MV-4-11 (cell line): ENCODE results near the gene SPTAN1.
"Not testable (repeated sequence)": the region's sequence is repeated elsewhere in the genome, so short reads cannot be mapped to it uniquely, and the experiment has no call there.

Experiments
- DNase-seq: peaks from one replicate; lab custom pipeline; 2025; lab: John Stamatoyannopoulos, UW

SPTAN1 gene

GRCh38 chr9:128632486-128632885, 80.1 kb downstream of the SPTAN1 start:
- no peak for DNase-seq

GRCh38 chr9:128633057-128633456, 80.7 kb downstream of the SPTAN1 start:
- DNase-seq: no peak

- DNase-seq: no peak
Measured at GRCh38 chr9:128633601-128634000, 81.2 kb downstream of the SPTAN1 start.

- no peak for DNase-seq
Measured at GRCh38 chr9:128634111-128634510, 81.7 kb downstream of the SPTAN1 start.

DNA sequence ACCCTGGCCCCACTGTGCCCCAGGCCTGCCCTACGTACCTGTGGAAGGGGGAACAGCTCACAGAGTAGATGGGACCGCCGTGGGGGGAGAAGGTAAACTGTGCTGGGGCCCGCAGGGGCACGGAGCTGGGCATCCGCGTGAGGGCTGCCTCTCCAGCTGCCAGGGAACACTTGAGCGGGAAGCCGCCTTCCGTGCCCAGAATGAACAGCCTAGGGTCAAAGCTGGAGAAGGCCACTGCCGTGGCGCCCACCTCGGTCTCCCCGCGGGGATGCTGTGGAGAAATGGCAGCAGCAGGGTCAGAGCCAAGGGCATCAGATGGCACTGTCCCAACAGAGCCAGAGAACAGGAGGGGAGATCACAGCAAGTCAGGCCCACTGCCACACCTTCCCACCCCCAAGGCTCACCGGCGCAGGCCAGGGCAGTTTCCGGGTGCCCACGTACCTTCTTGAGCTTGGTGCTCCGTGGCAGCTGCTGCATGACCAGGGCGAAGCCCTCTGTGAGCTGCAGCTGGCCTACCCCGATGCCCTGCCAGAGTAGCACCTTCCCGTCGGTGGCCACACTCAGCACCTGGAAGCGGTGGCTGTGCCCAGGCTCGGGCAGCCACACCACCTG, 82.4 kb downstream of the SPTAN1 start:
- DNase-seq: no peak

DNA sequence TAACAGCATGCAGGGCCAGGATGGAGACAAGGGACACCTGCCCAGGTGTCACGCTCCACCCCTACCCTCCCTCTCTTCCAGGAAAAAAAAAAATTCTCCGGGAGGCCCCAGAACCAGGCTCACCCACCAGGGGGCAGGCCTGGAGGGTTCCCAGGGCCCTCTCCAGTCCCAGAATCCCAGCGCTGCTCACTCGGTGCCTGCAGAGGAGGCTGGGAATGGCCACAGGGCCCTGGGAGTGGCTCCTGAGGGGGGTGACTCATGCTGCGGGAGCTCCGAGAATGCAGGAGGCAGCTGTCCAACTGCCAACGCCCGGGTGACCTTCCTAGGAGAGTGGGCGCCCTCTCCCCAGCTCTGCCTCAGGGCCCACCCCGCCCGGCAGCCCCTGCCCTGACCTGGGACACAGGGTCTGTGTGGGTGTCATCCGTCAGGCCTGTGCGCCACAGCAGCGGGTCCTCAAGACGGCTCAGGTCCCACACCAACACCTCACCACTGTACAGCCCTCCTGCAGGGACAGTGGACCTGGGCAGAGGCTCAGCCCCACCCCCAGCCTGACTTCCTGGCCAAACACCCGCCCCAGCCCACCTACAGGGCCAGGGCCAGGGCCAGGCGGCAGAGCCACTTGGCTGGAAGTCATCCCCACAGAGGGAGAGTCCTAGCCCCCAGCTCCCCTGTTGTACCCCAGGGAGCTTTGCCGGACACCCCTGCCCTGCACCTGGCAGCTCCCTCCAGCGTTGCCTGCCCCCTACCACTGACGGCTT, 83.1 kb downstream of the SPTAN1 start:
- no peak for DNase-seq

DNA sequence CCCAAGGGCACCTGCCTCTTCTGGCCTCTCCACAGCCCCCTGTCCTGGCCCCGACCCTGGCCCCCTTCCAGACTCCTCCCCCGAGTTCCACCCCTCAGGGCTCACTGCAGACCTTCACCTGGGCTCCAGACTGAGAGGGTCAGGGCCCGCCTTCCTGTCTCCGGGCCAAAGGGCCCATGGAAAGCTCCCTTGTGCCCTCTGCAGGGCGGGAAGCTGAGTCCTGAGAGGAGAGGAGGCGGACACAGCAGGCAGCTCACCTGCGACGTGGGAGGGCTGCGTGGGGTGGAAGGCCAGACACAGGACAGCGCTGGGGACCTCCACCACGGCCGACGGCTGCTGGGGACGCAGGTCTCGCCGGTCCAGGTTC, 83.6 kb downstream of the SPTAN1 start:
- no peak for DNase-seq

- no peak for DNase-seq
Measured at GRCh38 chr9:128636556-128637530, 84.5 kb downstream of the SPTAN1 start.

GRCh38 chr9:128637656-128638055, 85.3 kb downstream of the SPTAN1 start:
- no peak for DNase-seq

- DNase-seq: peak; percentile 14
Measured at GRCh38 chr9:128638580-128638979, 86.2 kb downstream of the SPTAN1 start.

DNA sequence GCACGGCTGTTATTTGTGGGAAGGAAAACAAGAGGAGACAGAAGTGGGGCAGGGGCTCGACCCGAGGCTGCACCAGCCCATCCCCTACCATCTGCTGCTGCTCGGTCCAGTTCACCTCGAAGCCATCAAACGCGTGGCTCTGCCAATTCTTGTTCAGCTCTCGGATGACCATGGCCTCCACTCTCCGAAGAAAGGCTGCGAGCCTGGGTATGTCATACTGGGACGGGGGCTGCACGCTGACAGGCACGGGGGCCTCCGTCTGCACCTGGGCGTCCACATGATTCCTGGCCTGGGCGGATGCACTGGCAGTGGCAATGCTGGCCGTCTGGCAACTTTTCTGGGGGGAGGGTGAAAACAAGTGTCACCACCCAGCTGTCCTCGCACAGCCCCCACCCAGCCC, 88.2 kb downstream of the SPTAN1 start:
- DNase-seq: no peak

DNA sequence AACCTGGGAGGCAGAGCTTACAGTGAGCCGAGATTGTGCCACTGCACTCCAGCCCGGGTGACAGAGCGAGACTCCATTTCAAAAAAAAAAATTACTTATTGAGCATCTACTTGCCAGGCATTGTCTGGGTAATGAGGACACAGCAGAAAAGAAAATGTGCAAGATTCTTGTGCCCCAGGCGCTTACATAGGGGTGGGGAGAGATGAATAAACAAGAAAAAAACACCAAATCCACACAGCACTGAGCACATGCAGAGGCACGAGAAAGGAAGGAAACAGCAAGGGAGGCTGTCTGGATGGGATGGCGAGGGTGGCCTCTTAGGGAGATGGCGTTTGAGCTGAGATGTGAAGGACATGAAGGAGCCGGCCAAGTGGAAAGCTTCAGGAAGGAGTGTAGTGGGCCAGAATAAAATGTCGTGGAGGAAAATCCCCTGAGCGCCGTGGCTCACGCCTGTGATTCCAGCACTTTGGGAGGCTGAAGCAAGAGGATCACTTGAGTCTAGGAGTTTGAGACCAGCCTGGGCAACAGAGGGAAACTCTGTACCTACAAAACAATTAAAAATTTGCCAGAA, 90.4 kb downstream of the SPTAN1 start:
- no peak for DNase-seq

DNA sequence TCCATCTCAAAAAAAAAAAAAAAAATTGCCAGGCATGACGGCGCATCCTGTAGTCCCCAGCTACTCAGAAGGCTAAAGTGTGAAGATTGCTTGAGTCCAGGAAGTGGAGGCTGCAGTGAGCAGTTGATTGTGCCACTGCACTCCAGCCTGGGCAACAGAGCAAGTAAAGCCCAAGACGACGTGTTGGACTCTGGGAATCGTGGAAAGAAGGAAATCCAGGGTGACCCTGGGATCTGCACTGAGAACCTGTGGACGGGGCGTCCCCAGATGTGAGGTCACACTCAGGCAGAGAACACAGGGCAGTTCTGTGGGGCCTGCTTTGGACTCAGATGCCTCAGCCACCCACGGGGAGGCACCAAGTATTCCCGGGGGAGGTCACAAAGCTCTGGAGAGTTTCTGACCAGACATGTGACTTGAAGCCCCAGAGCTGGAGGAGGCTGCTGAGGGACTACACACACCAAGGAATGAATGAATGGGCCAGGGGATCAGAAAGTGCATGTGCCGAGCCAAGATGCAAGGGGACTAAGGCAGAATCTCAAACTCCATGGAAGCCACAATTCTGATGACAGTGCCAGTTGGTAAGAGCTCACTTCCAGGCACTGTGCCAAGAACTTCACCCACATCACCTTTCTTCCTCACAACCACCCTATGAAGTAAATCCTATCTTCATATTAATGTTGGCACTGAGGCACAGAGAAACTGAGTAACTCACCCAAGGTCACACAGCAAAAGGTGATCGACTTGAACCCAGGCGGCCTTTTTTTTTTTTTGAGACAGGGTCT, 91.3 kb downstream of the SPTAN1 start:
- no peak for DNase-seq

GRCh38 chr9:128648206-128648605, 95.8 kb downstream of the SPTAN1 start:
- DNase-seq: not testable (repeated sequence)

DNA sequence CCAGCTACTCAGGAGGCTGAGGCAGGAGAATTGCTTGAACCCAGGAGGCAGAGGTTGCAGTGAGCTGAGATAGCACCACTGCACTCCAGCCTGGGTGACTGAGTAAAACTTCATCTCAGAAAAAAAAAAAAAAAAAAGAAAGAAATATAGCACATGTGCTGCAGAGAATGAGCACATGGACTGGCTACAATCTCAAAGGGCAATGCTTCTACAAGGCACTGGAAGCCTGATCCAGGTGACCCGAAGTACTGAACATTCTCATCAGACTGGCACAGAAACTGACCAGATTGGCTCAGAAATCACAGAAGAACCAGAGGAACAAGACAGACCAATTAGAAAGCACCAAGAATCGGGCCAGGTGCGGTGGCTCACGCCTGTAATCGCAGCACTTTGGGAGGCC, 99.4 kb downstream of the SPTAN1 start:
- DNase-seq: no peak

DNA sequence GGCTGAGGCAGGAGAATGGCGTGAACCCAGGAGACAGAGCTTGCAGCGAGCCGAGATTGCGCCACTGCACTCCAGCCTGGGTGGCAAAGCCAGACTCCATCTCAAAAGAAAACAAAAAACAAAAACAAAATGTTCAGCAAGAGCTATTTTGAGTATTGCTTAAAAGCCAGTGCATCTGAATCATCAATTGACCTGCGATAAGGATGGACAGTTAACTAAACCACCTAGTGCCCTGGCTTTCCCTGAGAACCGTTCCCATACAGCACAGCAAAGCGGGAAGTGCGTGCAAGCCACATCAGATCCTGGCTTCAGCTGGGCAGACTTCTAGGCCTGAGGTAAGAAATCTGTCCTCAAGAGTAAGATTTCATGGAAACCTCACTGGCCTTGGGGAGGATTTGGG, 101.5 kb downstream of the SPTAN1 start:
- DNase-seq: no peak

DNA sequence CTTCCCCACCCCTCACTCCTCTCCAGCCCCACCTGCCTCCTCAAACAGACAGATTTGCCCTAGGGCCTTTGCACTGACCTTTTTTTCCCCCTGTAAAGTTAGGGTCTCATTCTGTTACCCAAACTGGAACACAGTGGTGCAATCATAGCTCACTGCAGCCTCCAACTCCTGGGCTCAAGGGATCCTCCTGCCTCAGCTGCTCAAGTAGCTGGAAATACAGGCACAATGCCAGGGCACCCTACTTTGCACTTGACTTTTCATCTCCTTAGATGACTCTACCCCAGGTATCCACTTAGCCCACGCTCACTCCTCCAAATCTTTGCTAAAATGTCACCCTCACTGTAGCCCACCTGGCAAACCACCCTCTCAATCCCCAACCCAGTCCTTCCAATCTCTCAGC, 102.1 kb downstream of the SPTAN1 start:
- no peak for DNase-seq

DNA sequence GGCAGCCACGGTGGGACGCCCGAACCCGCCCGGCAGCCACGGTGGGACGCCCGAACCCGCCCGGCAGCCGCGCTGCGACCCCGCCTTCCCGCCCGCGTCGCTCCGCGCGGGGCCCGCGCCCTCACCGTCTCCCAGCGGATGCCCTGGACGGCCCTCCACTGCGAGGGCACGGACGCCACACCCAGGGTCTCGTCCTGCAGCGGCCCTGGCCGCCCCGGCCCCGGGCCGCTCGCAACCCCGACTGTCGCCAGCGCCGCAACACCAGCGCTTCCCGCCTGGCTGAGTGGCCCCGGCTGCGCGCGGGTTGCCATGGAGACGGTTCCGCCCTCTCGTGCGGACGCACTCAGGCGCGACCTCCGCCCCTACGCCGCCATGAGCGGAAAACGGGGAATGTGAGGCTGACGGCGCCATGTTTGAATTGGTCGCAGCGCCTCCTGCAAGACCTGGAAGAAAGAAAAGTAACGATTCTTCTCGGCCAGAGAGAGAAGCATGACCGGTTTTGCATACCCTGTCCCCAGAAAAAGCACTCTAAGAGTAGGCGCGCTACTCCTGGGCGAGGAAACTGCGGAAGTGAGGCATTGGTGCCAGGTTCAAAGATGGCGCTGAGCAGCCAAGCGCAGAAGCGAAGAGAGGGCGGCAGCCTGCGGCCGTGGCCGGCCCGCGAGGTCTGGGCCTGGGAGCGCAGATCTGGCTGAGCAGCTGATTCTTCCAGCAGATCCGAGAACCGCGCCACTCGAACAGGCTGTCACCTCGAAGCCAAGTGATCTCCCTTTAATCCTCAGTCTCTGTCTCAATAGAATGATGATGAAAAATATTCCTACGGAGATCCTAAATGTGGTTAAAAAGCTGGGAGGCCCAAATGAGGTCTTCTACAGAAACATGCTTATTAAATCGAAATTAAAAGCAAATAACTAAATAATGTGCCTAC, 104.3 kb downstream of the SPTAN1 start, which contains the start of gene DYNC2I2:
Gene DYNC2I2 (minus strand): TSS at position 432 of the 928 bp plus-strand sequence. CDS start 121 bp downstream, at position 311.
- DNase-seq: peak; percentile 87

DNA sequence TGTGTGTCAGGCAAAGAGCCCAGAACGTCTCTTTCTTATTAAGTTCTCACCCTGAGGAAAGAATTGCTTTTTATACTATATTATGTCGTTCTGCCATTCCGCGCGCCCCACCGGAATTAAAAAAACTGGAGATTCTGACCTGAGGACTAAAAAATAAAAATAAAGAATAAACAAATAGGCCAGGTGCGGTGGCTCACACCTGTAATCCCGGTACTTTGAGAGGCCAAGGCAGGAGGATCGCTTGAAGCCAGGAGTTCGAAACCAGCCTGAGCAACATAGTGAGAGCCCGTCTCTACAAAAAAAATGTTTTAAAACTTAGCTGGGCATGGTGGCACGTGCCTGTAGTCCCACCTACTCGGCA, 104.9 kb downstream of the SPTAN1 start:
- no peak for DNase-seq

DNA sequence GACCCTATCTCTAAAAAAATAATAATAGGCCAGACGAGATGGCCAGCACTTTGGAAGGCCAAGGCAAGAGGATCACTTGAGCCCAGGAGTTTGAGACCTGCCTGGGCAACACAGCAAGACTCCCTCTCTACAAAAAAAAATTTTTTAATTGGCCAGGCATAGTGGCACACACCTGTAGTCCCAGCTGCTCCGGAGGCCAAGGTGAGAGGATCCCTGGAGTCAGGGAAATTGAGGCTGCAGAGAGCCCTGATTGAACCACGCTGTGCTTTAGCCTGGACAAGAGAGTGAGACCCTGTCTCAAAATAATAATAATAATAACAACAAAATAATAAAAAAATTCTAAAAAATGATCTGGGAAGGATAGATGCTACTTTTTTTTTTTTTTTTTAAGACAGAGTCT, 105.4 kb downstream of the SPTAN1 start:
- no peak for DNase-seq
